H1 (cell line): ENCODE results near the gene PXMP4. TPM values are rescaled to one million over a fixed set of nuclear protein-coding genes. Genes with fewer than 3 reads are reported as not detected.
A peak's percentile ranks its signal among the peaks of the same experiment; 100 is the strongest.

ENCODE experiments used
- CTCF ChIA-PET: fragments of 300-600 bp; sonication (Branson Sonifier 250); formaldehyde crosslinking; loops from one replicate; lab custom pipeline; 2021; ENCODE audit not compliant: partially characterized antibody; lab: Charles Lee
- POLR2A ChIA-PET: fragments of 300-600 bp; sonication (Branson Sonifier 250); formaldehyde crosslinking; loops from one replicate; lab custom pipeline; 2021; ENCODE audit warnings: inconsistent platforms; ENCODE audit not compliant: partially characterized antibody; lab: Charles Lee
- DNase-seq, 2 experiments: peaks; one replicate each; pipeline versions ENCODE4 v3.0.0 to v3.0.0-alpha.2; 2010 to 2022; ENCODE audit warnings: low spot score in 2 of 2, low read depth in 1 of 2, mixed read lengths in 1 of 2
- FAIRE-seq: peaks from 2 replicates; lab custom pipeline; 2011; peaks lifted over from hg19 to GRCh38; lab: Jason Lieb, UNC
- H2AFZ ChIP-seq: 2 replicates; pipeline ENCODE4 v1.8.1; 2012; ENCODE audit warnings: low read length, inconsistent platforms
- H2AK5ac ChIP-seq: 2 replicates; pipeline ENCODE4 v1.6.1; 2013; ENCODE audit warnings: low read depth, low read length
- H2BK120ac ChIP-seq: replicated peaks from 2 replicates; pipeline ENCODE3; 2013; ENCODE audit warnings: low read depth, low read length, inconsistent platforms
- H2BK12ac ChIP-seq: 2 replicates; pipeline ENCODE4 v1.6.1; 2013; ENCODE audit warnings: low read depth, low read length
- H2BK15ac ChIP-seq: 2 replicates; pipeline ENCODE4 v1.6.1; 2013; ENCODE audit warnings: low read length
- H2BK20ac ChIP-seq: 2 replicates; pipeline ENCODE4 v1.6.1; 2013; ENCODE audit warnings: low read length
- H2BK5ac ChIP-seq: 2 replicates; pipeline ENCODE4 v1.6.1; 2013; ENCODE audit warnings: low read depth, low read length
- H3K14ac ChIP-seq: 2 replicates; pipeline ENCODE4 v1.6.1; 2013; ENCODE audit warnings: inconsistent platforms; ENCODE audit not compliant: insufficient read length
- H3K18ac ChIP-seq: 2 replicates; pipeline ENCODE4 v1.6.1; 2013; ENCODE audit warnings: low read length; ENCODE audit errors: extremely low read depth
- H3K23ac ChIP-seq: 2 replicates; pipeline ENCODE4 v1.6.1; 2013; ENCODE audit warnings: inconsistent platforms; ENCODE audit not compliant: insufficient read length
- H3K23me2 ChIP-seq: 2 replicates; pipeline ENCODE4 v1.6.1; 2013; ENCODE audit warnings: low read depth, low read length
- H3K27ac ChIP-seq: 2 replicates; pipeline ENCODE4 v1.6.1; 2011; ENCODE audit warnings: low read depth, low read length, inconsistent platforms
- H3K27me3 ChIP-seq, 4 experiments: replicated peaks in 1 of 4; 1 replicate in 1 of 4; 2 replicates in 3 of 4; pipeline versions ENCODE4 v1.6.1 to v1.8.1; 2011 to 2013; ENCODE audit warnings: low read length in 3 of 4, mild to moderate bottlenecking in 3 of 4, inconsistent platforms in 2 of 4, mixed read lengths in 2 of 4, moderate library complexity in 1 of 4; ENCODE audit not compliant: control insufficient read depth in 3 of 4, insufficient read depth in 3 of 4; ENCODE audit errors: extremely low read depth in 1 of 4
- H3K36me3 ChIP-seq, 4 experiments: 2 replicates each; pipeline versions ENCODE4 v1.6.1 to v1.8.1; 2011 to 2013; ENCODE audit warnings: mild to moderate bottlenecking in 4 of 4, low read length in 3 of 4, moderate library complexity in 2 of 4, control low read depth in 1 of 4, inconsistent platforms in 1 of 4; ENCODE audit not compliant: insufficient read depth in 4 of 4, control insufficient read depth in 2 of 4
- H3K4ac ChIP-seq: replicated peaks from 2 replicates; pipeline ENCODE3; 2013; ENCODE audit warnings: low read length, low read depth, mixed read lengths, inconsistent platforms; ENCODE audit not compliant: insufficient read length
- H3K4me1 ChIP-seq, 4 experiments: replicated peaks in 1 of 4; 1 replicate in 1 of 4; 2 replicates in 3 of 4; pipeline versions ENCODE4 v1.6.1 to v1.8.1; 2011 to 2013; ENCODE audit warnings: low read length in 3 of 4, inconsistent platforms in 2 of 4, mixed read lengths in 1 of 4; ENCODE audit not compliant: insufficient read depth in 4 of 4, control insufficient read depth in 3 of 4
- H3K4me2 ChIP-seq, 2 experiments: 2 replicates each; pipeline versions ENCODE4 v1.6.1 to v1.8.1; 2011 to 2013; ENCODE audit warnings: low read depth in 2 of 2, low read length in 2 of 2, control low read depth in 1 of 2, inconsistent platforms in 1 of 2, mild to moderate bottlenecking in 1 of 2; ENCODE audit not compliant: insufficient read depth in 1 of 2
- H3K4me3 ChIP-seq, 4 experiments: fragments of 200-600, 300-600 bp in 1 of 4; sonication (generic), shearing (Covaris generic), sonication (Bioruptor Twin) in 1 of 4; 2 replicates each; pipeline versions ENCODE4 v1.5.1 to v1.8.1; 2011 to 2016; ENCODE audit warnings: low read length in 4 of 4, low read depth in 3 of 4, control low read depth in 2 of 4, inconsistent platforms in 2 of 4, mild to moderate bottlenecking in 2 of 4, mixed read lengths in 1 of 4, moderate library complexity in 1 of 4; ENCODE audit not compliant: insufficient read depth in 2 of 4; ENCODE audit errors: extremely low read depth in 1 of 4
- H3K56ac ChIP-seq: replicated peaks from 2 replicates; pipeline ENCODE3; 2013; ENCODE audit warnings: low read depth, mild to moderate bottlenecking, mixed read lengths, low read length, inconsistent platforms; ENCODE audit not compliant: insufficient read length
- H3K79me1 ChIP-seq: 2 replicates; pipeline ENCODE4 v1.6.1; 2013; ENCODE audit warnings: low read depth, low read length, control low read depth
- H3K79me2 ChIP-seq, 2 experiments: 2 replicates each; pipeline versions ENCODE4 v1.6.1 to v1.8.1; 2012 to 2013; ENCODE audit warnings: low read length in 2 of 2, mild to moderate bottlenecking in 2 of 2, inconsistent platforms in 1 of 2; ENCODE audit not compliant: insufficient read depth in 2 of 2, control insufficient read depth in 1 of 2
- H3K9ac ChIP-seq, 4 experiments: replicated peaks in 1 of 4; 1 replicate in 1 of 4; 2 replicates in 3 of 4; pipeline versions ENCODE4 v1.6.1 to v1.8.1; 2011 to 2013; ENCODE audit warnings: low read depth in 3 of 4, low read length in 3 of 4, control low read depth in 2 of 4, mild to moderate bottlenecking in 2 of 4, moderate library complexity in 2 of 4, inconsistent platforms in 1 of 4; ENCODE audit errors: extremely low read depth in 1 of 4
- H3K9me3 ChIP-seq, 2 experiments: 2 replicates each; pipeline versions ENCODE4 v1.6.1 to v1.8.1; 2012 to 2013; ENCODE audit warnings: mild to moderate bottlenecking in 2 of 2, moderate library complexity in 2 of 2, control low read depth in 1 of 2, inconsistent platforms in 1 of 2, low read depth in 1 of 2, low read length in 1 of 2, mixed read lengths in 1 of 2; ENCODE audit not compliant: insufficient read depth in 2 of 2
- H4K20me1 ChIP-seq, 2 experiments: replicated peaks in 1 of 2; 2 replicates each; pipeline versions ENCODE3 to v1.8.1; 2011 to 2013; ENCODE audit warnings: inconsistent platforms in 2 of 2, low read length in 2 of 2, mild to moderate bottlenecking in 1 of 2; ENCODE audit not compliant: insufficient read depth in 2 of 2, control insufficient read depth in 1 of 2
- H4K5ac ChIP-seq: 2 replicates; pipeline ENCODE4 v1.6.1; 2013; ENCODE audit warnings: low read length, low read depth, mixed read lengths, inconsistent platforms; ENCODE audit not compliant: insufficient read length
- H4K8ac ChIP-seq: 2 replicates; pipeline ENCODE4 v1.8.0; 2013; ENCODE audit warnings: mild to moderate bottlenecking, moderate library complexity, low read length, inconsistent platforms; ENCODE audit not compliant: insufficient read depth; ENCODE audit errors: extremely low read depth
- H4K91ac ChIP-seq: replicated peaks from 2 replicates; pipeline ENCODE3; 2013; ENCODE audit warnings: low read length, mixed read lengths, inconsistent platforms; ENCODE audit not compliant: insufficient read length
- FOSL1 ChIP-seq: IDR thresholded peaks from 2 replicates; pipeline ENCODE4 v1.6.1; 2011; ENCODE audit warnings: mild to moderate bottlenecking, low read depth, low read length, moderate library complexity; ENCODE audit not compliant: insufficient read depth
- SUZ12 ChIP-seq: fragments of 200-600 bp; sonication (generic); IDR thresholded peaks from 2 replicates; pipeline ENCODE4 v1.6.1; 2012; ENCODE audit warnings: mild to moderate bottlenecking, inconsistent platforms, low read length, moderate library complexity, mixed read lengths
- whole genome bisulfite sequencing, 2 experiments: shearing (Covaris generic) in 1 of 2; methylation state at CpG; one replicate each; pipeline versions ENCODE4 v1.1.6 to v1.1.7; 2013 to 2015; ENCODE audit warnings: low lambda C conversion rate in 2 of 2, mixed read lengths in 2 of 2, inconsistent platforms in 1 of 2, low coverage in 1 of 2, missing lambda C conversion rate in 1 of 2; ENCODE audit not compliant: insufficient replicate concordance in 2 of 2, insufficient coverage in 1 of 2, insufficient read length in 1 of 2; ENCODE audit errors: extremely low coverage in 1 of 2, missing lambda C conversion rate in 1 of 2; 5-methylcytosine and 5-hydroxymethylcytosine counted together
- polyA plus RNA-seq, 7 experiments: library from polyadenylated mRNA; depleted of rRNA in 3 of 7; stranded (reverse) in 5 of 7; unstranded in 2 of 7; fragments of >200 nt in 5 of 7; fragments of 200-250 nt in 2 of 7; gene quantifications; 1 replicate in 5 of 7; 2 replicates in 1 of 7; 4 replicates in 1 of 7; pipeline versions ENCODE4 v1.2.1 to v1.2.3, GENCODE V29; 2011 to 2013; ENCODE audit warnings: missing spikeins in 2 of 7, mixed read lengths in 2 of 7
- total RNA-seq: library from RNA; stranded (reverse); fragmentation: NEBNext Ultra II Directional; extraction: Animal tissue kit (Norgen Biotek cat#: 25700); gene quantifications from 2 replicates; pipeline ENCODE4 v1.2.1, GENCODE V29; 2021

The PXMP4 gene
- total and polyA plus RNA-seq, 2 of the 8 experiments (the other 6 are each of a cell fraction or from before 2014, with no cell fraction given) = 3.3 to 3.4 TPM

- Histone ChIP-seq H2BK20ac (no peak overlapping the region), H4K5ac (no peak overlapping the region), H3K79me2 (no peaks in the 10 kb centered on the region), H4K91ac (no peak overlapping the region), H3K4me2 (no peak overlapping the region), H3K14ac (no peak overlapping the region), H2BK120ac (no peak overlapping the region), H2BK12ac (no peak overlapping the region), H2BK5ac (peak overlapping the region; percentile 66; the same call in 1 of the 2 replicates), H3K56ac (no peak overlapping the region), H3K18ac (no peak overlapping the region), H4K8ac (no peak overlapping the region), H3K36me3 (peaks cover 0 to 6% (median 0%) of the 10 kb centered on the region in 4 experiments; a peak in 3 of 8 replicates), H2BK15ac (no peak overlapping the region), H3K23me2 (no peaks in the 10 kb centered on the region), H2AK5ac (no peak overlapping the region), H3K4me1 (no peaks in the 10 kb centered on the region), H3K9ac (no peak overlapping the region), H2AFZ (no peak overlapping the region), H3K4ac (no peak overlapping the region), H4K20me1 (peaks cover 0 to 2% of the 10 kb centered on the region in 2 experiments), H3K79me1 (no peaks in the 10 kb centered on the region), H3K4me3 (no peak overlapping the region), H3K27ac (no peak overlapping the region), H3K9me3 (no peaks in the 10 kb centered on the region; a peak in 1 of 4 replicates), H3K23ac (no peak overlapping the region), H3K27me3 (no peaks in the 10 kb centered on the region)
- ChIA-PET POLR2A (no interaction called here), CTCF (interaction anchor here (0.7 to 1.0 kb wide), 2 partner anchors 30 to 250 kb away, joined by 4 to 7 read pairs; no protein-coding TSS in a partner anchor)
- WGBS, 2 experiments = 83% methylated on average over 13 of the region's 13 CpGs; no CpG with 5 or more reads in 1 of the 2 experiments
- DNase-seq = no peak
- no peak for FAIRE-seq
- no peak for TF ChIP-seq FOSL1
- no peak for TF ChIP-seq SUZ12
These were observed 41.7 kb upstream of the PXMP4 start for GRCh38 chr20:33761698-33762250.
